NCI-H1417 (cell line): ENCODE data around the gene KLHL40.

Experiments
- DNase-seq, 3 experiments: peaks; one replicate each; lab custom pipeline; 2025; lab: John Stamatoyannopoulos, UW

KLHL40 gene

GRCh38 chr3:42656680-42657610, 28.4 kb upstream of the KLHL40 start:
- DNase-seq: no peak

GRCh38 chr3:42657675-42658074, 27.7 kb upstream of the KLHL40 start:
- no peak for DNase-seq

DNA sequence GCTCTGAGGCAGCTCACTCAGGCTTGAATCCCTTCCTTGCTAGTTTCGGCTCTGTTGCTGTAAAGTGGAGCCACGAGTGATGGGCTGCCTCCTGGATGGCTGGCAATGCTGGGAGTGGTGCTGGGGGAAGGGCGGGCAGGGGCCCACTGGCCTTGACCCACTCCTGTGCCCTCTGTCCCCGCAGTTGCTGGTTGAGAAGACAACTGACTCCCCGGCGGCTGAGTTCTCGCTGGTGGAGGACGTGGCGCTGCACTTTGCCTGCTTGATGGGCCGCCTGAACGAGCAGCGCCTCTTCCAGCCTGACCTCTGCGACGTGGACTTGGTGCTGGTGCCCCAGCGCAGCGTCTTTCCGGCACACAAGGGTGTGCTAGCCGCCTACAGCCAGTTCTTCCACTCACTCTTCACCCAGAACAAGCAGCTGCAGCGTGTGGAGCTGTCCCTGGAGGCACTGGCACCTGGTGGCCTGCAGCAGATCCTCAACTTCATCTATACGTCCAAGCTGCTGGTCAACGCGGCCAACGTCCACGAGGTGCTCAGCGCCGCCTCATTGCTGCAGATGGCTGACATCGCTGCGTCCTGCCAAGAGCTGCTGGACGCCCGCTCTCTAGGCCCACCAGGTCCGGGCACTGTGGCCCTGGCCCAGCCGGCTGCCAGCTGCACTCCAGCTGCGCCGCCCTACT, 27.1 kb upstream of the KLHL40 start:
- peak in 1 of 3 experiments; percentile 2 for DNase-seq

GRCh38 chr3:42658771-42659390, 26.5 kb upstream of the KLHL40 start:
- DNase-seq: no peak

- DNase-seq: no peak
Observed at GRCh38 chr3:42659451-42660130, 25.7 kb upstream of the KLHL40 start.

DNA sequence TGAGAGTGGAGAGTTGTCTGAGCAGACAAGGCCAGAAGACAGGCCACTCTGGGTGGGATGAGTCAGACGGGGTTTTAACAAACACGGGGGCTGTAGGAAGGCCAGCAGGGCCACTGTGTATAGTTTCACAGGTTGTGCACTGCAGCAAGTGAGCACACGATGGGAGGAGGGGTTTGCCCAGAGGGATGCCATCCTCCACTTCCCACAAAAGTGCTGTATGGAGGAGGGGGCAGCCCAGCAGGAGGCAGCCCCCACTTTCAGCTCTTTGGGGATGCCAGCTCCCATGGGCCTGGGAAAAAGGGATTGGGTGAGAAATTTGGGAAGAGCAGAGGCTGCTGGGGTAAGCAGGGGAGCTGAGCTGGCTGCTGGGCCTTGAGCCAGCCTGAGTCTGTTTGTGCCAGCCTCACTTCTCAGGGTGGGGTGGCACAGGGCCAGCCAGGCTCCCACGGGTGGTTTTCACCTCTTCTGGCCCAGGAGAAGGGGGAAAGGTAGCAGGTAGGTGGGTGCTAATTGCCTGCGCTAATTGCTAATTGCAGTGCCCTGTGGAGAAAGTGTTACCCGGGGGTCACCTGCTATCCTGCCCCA, 25.1 kb upstream of the KLHL40 start:
- DNase-seq: peak in 1 of 3 experiments; percentile 18

- no peak for DNase-seq
Observed at GRCh38 chr3:42660898-42661297, 24.4 kb upstream of the KLHL40 start.

DNA sequence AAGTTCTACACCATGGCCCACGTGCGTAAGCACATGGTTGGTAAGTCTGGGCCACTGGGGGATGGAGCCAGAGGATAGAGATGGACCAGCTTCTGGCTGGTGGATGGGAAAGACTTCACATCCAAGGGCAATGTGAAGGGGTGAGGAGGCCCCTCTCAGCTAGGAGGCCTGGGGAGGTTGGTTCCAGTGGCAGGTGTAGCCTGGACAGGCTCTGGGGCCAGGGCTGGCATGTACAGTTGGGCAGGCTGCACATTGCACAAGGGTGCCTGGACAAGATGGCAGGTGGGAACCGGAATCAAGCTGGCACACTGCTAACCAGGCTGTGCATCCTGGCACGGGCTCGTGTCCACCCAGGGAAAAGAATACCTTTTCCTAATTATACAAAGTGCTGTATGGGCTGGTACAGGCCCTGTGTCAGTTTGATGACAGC, 23.7 kb upstream of the KLHL40 start:
- no peak for DNase-seq

GRCh38 chr3:42662037-42662812, 23.1 kb upstream of the KLHL40 start:
- DNase-seq: no peak

- DNase-seq: no peak
Observed at GRCh38 chr3:42662813-42663535, 22.4 kb upstream of the KLHL40 start.

- peak in 1 of 3 experiments; percentile 2 for DNase-seq
Observed at GRCh38 chr3:42663581-42664437, 21.5 kb upstream of the KLHL40 start.

DNA sequence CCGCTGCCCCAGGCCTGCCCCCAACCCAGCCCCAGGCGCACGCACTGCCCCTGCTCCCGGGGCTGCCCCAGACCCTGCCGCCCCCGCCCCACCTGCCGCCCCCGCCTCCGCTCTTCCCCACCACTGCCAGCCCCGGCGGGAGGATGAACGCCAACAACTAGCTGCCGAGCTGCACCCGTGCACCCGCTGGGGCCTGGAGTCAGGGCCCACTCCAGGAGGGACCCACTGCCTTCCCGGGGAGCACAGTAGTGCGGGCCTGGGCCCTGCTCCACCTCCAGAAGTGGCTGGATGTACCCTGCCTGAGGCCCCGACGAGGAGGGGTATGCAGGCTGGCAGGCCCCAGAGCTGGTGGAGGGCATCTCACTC, 20.9 kb upstream of the KLHL40 start:
- no peak for DNase-seq

DNA sequence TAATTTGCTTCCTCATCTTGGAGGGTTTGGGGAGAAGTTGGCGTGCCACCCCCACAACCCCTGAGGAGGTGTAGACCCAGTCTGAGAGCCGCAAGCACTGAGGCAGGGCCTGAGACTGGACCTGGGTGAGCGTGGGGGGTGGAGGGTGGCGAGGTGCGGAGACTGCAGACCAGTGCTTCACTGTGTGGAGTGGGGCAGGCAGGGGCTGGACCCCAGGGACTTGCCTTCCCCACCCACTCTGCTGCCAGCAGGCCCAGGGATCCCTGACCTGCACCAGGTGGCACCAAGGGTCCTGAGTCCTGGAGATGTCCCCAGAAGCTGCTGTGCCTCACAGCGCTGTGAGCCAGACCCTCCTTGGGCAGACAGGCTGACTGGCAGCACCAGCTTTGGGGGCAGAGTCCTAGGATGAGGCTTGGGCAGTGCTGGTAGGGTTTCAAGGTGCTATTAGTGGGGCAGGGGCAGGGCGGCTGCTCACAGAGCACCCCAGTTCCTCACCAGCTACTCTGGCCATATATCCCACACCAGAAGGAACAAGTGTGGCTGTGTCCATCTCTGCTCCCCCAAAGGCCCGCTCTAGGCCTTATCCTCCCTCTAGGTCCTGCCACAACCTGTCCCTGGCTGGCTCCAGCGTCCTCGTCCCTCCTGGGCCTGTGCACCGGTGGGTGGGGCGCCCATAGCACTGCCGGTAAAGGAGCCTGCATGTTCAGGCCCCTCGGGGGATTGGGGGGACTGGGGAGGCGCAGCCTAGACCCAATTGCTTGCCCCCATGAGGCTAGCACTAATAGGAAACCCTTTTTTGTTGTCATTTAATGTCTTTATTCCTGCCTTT, 20.1 kb upstream of the KLHL40 start:
- no peak for DNase-seq

GRCh38 chr3:42666022-42666421, 19.3 kb upstream of the KLHL40 start:
- DNase-seq: no peak

DNA sequence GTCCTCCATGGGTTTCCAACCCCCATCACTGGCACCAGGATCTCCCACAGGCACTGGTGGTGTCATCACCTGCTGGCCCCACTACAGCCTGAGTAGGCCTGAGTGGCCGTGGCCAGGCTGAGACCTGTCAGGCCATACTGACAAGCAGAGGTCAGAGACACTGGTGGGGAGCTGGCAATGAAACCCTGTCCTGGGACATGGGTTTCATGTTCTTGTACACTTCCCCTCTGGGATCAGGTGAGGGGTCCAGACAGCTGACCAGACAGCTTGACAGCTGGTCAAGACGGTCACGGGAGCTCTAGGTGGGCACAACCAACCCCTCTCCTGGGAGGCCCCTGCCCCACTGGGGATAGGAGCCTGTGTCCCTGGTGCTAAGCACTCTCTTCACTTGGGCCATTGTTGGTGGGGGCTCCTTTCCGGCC, 18.7 kb upstream of the KLHL40 start:
- no peak for DNase-seq

GRCh38 chr3:42667096-42667522, 18.2 kb upstream of the KLHL40 start:
- DNase-seq: no peak

DNA sequence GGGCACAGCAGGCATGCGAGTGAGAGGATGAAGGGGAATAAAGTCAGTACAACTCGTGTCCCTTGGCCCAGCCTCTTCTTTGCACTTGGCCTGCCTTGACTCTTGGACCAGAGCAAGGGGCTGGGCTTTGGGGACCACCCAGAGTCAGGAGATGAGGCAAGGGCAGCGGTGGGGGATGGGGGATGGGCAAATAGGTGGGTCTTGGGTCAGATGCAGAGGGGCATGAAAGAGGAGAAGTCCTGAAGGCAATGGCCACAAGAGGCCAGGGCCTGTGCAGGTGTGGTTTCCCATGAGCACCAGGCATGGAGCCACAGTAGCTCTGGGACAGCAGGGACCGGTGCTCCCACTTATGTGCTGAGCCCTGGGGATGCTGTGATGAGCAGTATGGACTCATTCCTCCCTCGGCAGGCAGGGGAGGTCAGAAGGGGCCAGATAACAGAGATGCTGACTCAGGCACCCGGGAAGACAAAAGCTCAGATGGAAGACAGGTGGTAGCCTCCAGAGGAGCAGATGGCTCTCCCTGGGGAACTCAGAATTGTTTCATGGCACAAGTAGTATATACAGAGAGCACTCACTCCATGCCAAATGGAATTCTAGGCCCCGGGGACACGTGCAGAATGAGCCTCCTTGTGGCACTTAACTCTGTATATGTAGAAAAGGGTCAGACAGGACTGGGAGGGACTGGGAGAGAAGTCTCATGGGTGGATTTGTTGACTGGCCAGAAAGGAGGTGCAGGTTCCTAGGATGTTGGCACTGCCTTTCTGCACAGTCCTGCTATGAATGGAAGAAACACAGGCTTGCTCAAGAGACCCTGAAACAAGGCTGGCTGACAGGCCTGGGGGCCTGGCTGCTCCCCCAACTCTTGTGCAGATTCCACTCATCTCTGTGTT, 17.6 kb upstream of the KLHL40 start:
- DNase-seq: peak; percentile 21 to 74 (median 66)
